H1 (cell line): ENCODE measurements around the gene STIM2. TPM values are rescaled to one million over a fixed set of nuclear protein-coding genes. Genes with fewer than 3 reads are reported as not detected.

Source experiments
- ATF2 ChIP-seq: IDR thresholded peaks from 2 replicates; pipeline ENCODE4 v1.6.1; 2012; ENCODE audit warnings: low read length, inconsistent platforms
- RFX5 ChIP-seq: IDR thresholded peaks from 2 replicates; pipeline ENCODE4 v1.6.1; 2011; ENCODE audit warnings: low read depth, low read length, improper control_type of control experiment, borderline replicate concordance
- TBP ChIP-seq: IDR thresholded peaks from 2 replicates; pipeline ENCODE4 v1.6.1; 2011; ENCODE audit warnings: low read depth, low read length, improper control_type of control experiment
- polyA plus RNA-seq, 7 experiments: library from polyadenylated mRNA; depleted of rRNA in 3 of 7; stranded (reverse) in 5 of 7; unstranded in 2 of 7; fragments of >200 nt in 5 of 7; fragments of 200-250 nt in 2 of 7; gene quantifications; 1 replicate in 5 of 7; 2 replicates in 1 of 7; 4 replicates in 1 of 7; pipeline versions ENCODE4 v1.2.1 to v1.2.3, GENCODE V29; 2011 to 2013; ENCODE audit warnings: missing spikeins in 2 of 7, mixed read lengths in 2 of 7
- total RNA-seq: library from RNA; stranded (reverse); fragmentation: NEBNext Ultra II Directional; extraction: Animal tissue kit (Norgen Biotek cat#: 25700); gene quantifications from 2 replicates; pipeline ENCODE4 v1.2.1, GENCODE V29; 2021
- TF ChIP-seq, protein P1 (sequence below): fragments of 300-600 bp; sonication (generic); IDR thresholded peaks from 2 replicates; pipeline ENCODE4 v1.7.1; 2012; ENCODE audit warnings: low read length, moderate library complexity, mild to moderate bottlenecking, inconsistent platforms; ENCODE audit not compliant: insufficient replicate concordance
- TF ChIP-seq, protein P2 (sequence below), 3 experiments: IDR thresholded peaks; 1 replicate in 2 of 3; 2 replicates in 1 of 3; pipeline versions ENCODE4 v1.5.1 to v1.6.1; 2011; ENCODE audit warnings: low read length in 3 of 3, mild to moderate bottlenecking in 3 of 3, inconsistent platforms in 2 of 3, low read depth in 1 of 3, moderate library complexity in 1 of 3; ENCODE audit not compliant: insufficient read depth in 1 of 3; ENCODE audit errors: control extremely low read depth in 1 of 3
- TF ChIP-seq, protein P3 (sequence below): IDR thresholded peaks from 2 replicates; pipeline ENCODE4 v1.6.1; 2011; ENCODE audit warnings: low read length, improper control_type of control experiment

The STIM2 gene
- total and polyA plus RNA-seq, 2 of the 8 experiments (the other 6 are each of a cell fraction or from before 2014, with no cell fraction given): 22.9 to 23.0 TPM

- TF ChIP-seq, protein P1, sequence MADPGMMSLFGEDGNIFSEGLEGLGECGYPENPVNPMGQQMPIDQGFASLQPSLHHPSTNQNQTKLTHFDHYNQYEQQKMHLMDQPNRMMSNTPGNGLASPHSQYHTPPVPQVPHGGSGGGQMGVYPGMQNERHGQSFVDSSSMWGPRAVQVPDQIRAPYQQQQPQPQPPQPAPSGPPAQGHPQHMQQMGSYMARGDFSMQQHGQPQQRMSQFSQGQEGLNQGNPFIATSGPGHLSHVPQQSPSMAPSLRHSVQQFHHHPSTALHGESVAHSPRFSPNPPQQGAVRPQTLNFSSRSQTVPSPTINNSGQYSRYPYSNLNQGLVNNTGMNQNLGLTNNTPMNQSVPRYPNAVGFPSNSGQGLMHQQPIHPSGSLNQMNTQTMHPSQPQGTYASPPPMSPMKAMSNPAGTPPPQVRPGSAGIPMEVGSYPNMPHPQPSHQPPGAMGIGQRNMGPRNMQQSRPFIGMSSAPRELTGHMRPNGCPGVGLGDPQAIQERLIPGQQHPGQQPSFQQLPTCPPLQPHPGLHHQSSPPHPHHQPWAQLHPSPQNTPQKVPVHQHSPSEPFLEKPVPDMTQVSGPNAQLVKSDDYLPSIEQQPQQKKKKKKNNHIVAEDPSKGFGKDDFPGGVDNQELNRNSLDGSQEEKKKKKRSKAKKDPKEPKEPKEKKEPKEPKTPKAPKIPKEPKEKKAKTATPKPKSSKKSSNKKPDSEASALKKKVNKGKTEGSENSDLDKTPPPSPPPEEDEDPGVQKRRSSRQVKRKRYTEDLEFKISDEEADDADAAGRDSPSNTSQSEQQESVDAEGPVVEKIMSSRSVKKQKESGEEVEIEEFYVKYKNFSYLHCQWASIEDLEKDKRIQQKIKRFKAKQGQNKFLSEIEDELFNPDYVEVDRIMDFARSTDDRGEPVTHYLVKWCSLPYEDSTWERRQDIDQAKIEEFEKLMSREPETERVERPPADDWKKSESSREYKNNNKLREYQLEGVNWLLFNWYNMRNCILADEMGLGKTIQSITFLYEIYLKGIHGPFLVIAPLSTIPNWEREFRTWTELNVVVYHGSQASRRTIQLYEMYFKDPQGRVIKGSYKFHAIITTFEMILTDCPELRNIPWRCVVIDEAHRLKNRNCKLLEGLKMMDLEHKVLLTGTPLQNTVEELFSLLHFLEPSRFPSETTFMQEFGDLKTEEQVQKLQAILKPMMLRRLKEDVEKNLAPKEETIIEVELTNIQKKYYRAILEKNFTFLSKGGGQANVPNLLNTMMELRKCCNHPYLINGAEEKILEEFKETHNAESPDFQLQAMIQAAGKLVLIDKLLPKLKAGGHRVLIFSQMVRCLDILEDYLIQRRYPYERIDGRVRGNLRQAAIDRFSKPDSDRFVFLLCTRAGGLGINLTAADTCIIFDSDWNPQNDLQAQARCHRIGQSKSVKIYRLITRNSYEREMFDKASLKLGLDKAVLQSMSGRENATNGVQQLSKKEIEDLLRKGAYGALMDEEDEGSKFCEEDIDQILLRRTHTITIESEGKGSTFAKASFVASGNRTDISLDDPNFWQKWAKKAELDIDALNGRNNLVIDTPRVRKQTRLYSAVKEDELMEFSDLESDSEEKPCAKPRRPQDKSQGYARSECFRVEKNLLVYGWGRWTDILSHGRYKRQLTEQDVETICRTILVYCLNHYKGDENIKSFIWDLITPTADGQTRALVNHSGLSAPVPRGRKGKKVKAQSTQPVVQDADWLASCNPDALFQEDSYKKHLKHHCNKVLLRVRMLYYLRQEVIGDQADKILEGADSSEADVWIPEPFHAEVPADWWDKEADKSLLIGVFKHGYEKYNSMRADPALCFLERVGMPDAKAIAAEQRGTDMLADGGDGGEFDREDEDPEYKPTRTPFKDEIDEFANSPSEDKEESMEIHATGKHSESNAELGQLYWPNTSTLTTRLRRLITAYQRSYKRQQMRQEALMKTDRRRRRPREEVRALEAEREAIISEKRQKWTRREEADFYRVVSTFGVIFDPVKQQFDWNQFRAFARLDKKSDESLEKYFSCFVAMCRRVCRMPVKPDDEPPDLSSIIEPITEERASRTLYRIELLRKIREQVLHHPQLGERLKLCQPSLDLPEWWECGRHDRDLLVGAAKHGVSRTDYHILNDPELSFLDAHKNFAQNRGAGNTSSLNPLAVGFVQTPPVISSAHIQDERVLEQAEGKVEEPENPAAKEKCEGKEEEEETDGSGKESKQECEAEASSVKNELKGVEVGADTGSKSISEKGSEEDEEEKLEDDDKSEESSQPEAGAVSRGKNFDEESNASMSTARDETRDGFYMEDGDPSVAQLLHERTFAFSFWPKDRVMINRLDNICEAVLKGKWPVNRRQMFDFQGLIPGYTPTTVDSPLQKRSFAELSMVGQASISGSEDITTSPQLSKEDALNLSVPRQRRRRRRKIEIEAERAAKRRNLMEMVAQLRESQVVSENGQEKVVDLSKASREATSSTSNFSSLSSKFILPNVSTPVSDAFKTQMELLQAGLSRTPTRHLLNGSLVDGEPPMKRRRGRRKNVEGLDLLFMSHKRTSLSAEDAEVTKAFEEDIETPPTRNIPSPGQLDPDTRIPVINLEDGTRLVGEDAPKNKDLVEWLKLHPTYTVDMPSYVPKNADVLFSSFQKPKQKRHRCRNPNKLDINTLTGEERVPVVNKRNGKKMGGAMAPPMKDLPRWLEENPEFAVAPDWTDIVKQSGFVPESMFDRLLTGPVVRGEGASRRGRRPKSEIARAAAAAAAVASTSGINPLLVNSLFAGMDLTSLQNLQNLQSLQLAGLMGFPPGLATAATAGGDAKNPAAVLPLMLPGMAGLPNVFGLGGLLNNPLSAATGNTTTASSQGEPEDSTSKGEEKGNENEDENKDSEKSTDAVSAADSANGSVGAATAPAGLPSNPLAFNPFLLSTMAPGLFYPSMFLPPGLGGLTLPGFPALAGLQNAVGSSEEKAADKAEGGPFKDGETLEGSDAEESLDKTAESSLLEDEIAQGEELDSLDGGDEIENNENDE: no peak
- TF ChIP-seq RFX5 (no peak), TBP (no peak), ATF2 (no peak)
- TF ChIP-seq, protein P2, sequence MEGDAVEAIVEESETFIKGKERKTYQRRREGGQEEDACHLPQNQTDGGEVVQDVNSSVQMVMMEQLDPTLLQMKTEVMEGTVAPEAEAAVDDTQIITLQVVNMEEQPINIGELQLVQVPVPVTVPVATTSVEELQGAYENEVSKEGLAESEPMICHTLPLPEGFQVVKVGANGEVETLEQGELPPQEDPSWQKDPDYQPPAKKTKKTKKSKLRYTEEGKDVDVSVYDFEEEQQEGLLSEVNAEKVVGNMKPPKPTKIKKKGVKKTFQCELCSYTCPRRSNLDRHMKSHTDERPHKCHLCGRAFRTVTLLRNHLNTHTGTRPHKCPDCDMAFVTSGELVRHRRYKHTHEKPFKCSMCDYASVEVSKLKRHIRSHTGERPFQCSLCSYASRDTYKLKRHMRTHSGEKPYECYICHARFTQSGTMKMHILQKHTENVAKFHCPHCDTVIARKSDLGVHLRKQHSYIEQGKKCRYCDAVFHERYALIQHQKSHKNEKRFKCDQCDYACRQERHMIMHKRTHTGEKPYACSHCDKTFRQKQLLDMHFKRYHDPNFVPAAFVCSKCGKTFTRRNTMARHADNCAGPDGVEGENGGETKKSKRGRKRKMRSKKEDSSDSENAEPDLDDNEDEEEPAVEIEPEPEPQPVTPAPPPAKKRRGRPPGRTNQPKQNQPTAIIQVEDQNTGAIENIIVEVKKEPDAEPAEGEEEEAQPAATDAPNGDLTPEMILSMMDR (IDR thresholded peaks at IDR 0.05; ENCODE audit: control extremely low read depth in 1 of 3, insufficient read depth in 1 of 3, low read depth in 1 of 3, low read length in 3 of 3): no peak
- TF ChIP-seq, protein P3, sequence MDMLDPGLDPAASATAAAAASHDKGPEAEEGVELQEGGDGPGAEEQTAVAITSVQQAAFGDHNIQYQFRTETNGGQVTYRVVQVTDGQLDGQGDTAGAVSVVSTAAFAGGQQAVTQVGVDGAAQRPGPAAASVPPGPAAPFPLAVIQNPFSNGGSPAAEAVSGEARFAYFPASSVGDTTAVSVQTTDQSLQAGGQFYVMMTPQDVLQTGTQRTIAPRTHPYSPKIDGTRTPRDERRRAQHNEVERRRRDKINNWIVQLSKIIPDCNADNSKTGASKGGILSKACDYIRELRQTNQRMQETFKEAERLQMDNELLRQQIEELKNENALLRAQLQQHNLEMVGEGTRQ: no peak
Measured at GRCh38 chr4:26993967-26994366, 133.3 kb downstream of the STIM2 start (continued).
